Activated B cell treated with CpG ODN at 0.5 μM for 24 hours (primary cell): ENCODE measurements around the gene DTX3L. TPM values are rescaled to one million over a fixed set of nuclear protein-coding genes. Genes with fewer than 3 reads are reported as not detected.

ENCODE experiments used
- ATAC-seq: fragments of 200-7000 bp; cut with Tn5 transposase; one replicate; pipeline ENCODE4 v1.10.0; 2021; ENCODE audit warnings: low read depth, mild to moderate bottlenecking, moderate library complexity
- CTCF ChIA-PET: fragments of 350-600 bp; sonication (Branson Sonifier 250); formaldehyde crosslinking; loops from one replicate; lab custom pipeline; 2021; ENCODE audit warnings: antibody characterized with exemption; lab: Charles Lee
- POLR2A ChIA-PET: fragments of 350-600 bp; sonication (Branson Sonifier 250); formaldehyde crosslinking; loops from one replicate; lab custom pipeline; 2021; ENCODE audit warnings: antibody characterized with exemption; lab: Charles Lee
- DNase-seq: peaks from one replicate; pipeline ENCODE4 v3.0.0; 2022
- H3K27ac Mint-ChIP-seq: one replicate; pipeline ENCODE4 v1.8.0; 2020; ENCODE audit warnings: mixed read lengths
- H3K27me3 Mint-ChIP-seq: one replicate; pipeline ENCODE4 v1.8.0; 2021; ENCODE audit warnings: mixed read lengths
- H3K36me3 Mint-ChIP-seq: one replicate; pipeline ENCODE4 v1.8.0; 2021; ENCODE audit warnings: low read depth, mixed read lengths
- H3K4me1 Mint-ChIP-seq: one replicate; pipeline ENCODE4 v1.8.0; 2021; ENCODE audit warnings: mixed read lengths
- H3K4me3 Mint-ChIP-seq: one replicate; pipeline ENCODE4 v1.8.0; 2020; ENCODE audit warnings: mild to moderate bottlenecking, mixed read lengths
- H3K9me3 Mint-ChIP-seq: one replicate; pipeline ENCODE4 v1.8.0; 2020; ENCODE audit warnings: mixed read lengths
- intact Hi-C: fragments of 100-400 bp; cut with micrococcal nuclease; formaldehyde crosslinking; loops from one replicate; pipeline ENCODE4 v1.15.1; 2024
- total RNA-seq: library from RNA; stranded (reverse); gene quantifications from 2 replicates; pipeline ENCODE4 v1.2.3, GENCODE V29; 2022
- TF ChIP-seq, protein P1 (sequence below): fragments of 200-600 bp; IDR thresholded peaks from one replicate; pipeline ENCODE4 v1.8.0; 2022; ENCODE audit warnings: antibody characterized with exemption, mild to moderate bottlenecking

DTX3L gene
- total RNA-seq, 1 donor from 2014 or later, result 76.5 TPM

DNA sequence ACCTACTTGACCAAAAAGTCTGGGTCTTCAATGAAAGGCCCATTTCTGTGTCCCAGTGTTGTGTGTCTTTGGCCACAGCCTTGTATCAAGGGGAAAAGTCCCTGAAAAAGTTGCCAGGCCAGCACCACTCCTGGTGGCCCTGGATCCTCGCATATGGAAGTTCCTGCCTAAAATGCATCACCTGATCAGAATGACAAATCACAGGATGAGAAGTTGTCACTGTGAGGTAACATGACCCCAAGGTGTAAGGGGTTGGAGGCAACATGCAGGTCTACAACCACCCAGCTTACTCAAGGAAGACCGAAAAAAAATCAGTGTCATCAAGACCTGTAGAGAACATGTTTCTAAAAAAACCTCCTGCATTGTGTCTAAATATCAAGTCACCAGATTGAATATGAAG, 38.9 kb downstream of the DTX3L start:
- no peaks in the 10 kb centered on the region for H3K27me3 Mint-ChIP-seq
- ATAC-seq (no peak), DNase-seq (no peak)
- ChIA-PET POLR2A (interaction anchor here (1.0 to 1.5 kb wide), 3 partner anchors 8 to 16 kb away, joined by 3 to 5 read pairs (median 3); no protein-coding TSS in a partner anchor), CTCF (no interaction called here)
- no peaks in the 10 kb centered on the region for H3K9me3 Mint-ChIP-seq
- H3K4me1 Mint-ChIP-seq, result peaks cover 54% of the 10 kb centered on the region
- TF ChIP-seq, protein P1, sequence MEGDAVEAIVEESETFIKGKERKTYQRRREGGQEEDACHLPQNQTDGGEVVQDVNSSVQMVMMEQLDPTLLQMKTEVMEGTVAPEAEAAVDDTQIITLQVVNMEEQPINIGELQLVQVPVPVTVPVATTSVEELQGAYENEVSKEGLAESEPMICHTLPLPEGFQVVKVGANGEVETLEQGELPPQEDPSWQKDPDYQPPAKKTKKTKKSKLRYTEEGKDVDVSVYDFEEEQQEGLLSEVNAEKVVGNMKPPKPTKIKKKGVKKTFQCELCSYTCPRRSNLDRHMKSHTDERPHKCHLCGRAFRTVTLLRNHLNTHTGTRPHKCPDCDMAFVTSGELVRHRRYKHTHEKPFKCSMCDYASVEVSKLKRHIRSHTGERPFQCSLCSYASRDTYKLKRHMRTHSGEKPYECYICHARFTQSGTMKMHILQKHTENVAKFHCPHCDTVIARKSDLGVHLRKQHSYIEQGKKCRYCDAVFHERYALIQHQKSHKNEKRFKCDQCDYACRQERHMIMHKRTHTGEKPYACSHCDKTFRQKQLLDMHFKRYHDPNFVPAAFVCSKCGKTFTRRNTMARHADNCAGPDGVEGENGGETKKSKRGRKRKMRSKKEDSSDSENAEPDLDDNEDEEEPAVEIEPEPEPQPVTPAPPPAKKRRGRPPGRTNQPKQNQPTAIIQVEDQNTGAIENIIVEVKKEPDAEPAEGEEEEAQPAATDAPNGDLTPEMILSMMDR, result no peak
- H3K36me3 Mint-ChIP-seq, result peaks cover 60% of the 10 kb centered on the region
- no peak overlapping the region for H3K4me3 Mint-ChIP-seq
- H3K27ac Mint-ChIP-seq, result no peak overlapping the region
- intact Hi-C loops, result no loop called here

DNA sequence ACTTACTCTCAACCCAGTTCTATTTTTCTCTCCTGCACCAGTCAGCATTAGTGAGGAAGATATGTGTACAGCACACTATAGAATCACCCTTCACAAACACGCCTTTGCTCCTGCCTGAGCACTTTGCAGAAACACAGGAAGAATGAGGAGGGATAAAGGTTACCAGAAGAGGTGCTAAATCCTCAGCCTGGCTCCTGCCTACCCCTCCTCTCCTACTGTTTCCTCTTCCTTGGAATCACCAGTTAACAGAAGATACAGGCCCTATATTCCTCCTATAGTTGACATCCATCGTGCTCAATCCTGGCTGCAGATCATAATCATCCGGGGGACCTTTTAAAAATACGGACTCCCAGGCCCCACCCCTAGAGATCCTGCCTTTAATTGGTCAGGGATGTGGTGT, 42.2 kb downstream of the DTX3L start:
- peaks cover 53% of the 10 kb centered on the region for H3K4me1 Mint-ChIP-seq
- no peak for DNase-seq
- no peaks in the 10 kb centered on the region for H3K27me3 Mint-ChIP-seq
- no peaks in the 10 kb centered on the region for H3K9me3 Mint-ChIP-seq
- peak overlapping the region; percentile 65 for H3K27ac Mint-ChIP-seq
- no peak for ATAC-seq
- H3K4me3 Mint-ChIP-seq, result no peak overlapping the region
- POLR2A ChIA-PET, result no interaction called here
- H3K36me3 Mint-ChIP-seq, result peaks cover 76% of the 10 kb centered on the region
- intact Hi-C loops, result no loop called here
- TF ChIP-seq, protein P1, result no peak
- CTCF ChIA-PET, result no interaction called here

DNA sequence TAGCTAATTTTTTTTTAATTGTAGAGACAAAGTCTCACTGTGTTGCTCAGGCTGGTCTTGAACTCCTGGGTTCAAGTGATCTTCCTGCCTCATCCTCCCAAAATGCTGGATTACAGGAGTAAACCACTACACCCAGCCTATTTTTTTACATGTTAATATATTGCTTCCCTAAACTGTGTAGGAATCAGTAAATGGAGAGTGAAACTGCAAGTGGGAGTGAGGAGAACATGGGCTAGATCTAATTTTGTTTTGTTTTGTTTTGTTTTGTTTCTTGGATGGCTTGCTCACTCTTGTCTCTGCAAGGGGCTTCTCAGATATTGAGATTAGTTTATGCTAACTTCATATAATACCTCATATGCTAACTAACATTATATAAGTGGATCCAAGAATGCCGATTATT, 44.8 kb downstream of the DTX3L start:
- Mint-ChIP-seq H3K36me3 (peaks cover 73% of the 10 kb centered on the region), H3K4me3 (no peak overlapping the region), H3K9me3 (no peaks in the 10 kb centered on the region), H3K27ac (peak overlapping the region; percentile 75), H3K27me3 (no peaks in the 10 kb centered on the region), H3K4me1 (peaks cover 46% of the 10 kb centered on the region)
- TF ChIP-seq, protein P1, result no peak
- ATAC-seq (no peak), DNase-seq (no peak)
- POLR2A ChIA-PET, result interaction anchor here (0.7 kb wide), 4 partner anchors 26 to 62 kb away, joined by 3 to 7 read pairs (median 6); no protein-coding TSS in a partner anchor
- intact Hi-C loops, result no loop called here
- CTCF ChIA-PET, result no interaction called here

DNA sequence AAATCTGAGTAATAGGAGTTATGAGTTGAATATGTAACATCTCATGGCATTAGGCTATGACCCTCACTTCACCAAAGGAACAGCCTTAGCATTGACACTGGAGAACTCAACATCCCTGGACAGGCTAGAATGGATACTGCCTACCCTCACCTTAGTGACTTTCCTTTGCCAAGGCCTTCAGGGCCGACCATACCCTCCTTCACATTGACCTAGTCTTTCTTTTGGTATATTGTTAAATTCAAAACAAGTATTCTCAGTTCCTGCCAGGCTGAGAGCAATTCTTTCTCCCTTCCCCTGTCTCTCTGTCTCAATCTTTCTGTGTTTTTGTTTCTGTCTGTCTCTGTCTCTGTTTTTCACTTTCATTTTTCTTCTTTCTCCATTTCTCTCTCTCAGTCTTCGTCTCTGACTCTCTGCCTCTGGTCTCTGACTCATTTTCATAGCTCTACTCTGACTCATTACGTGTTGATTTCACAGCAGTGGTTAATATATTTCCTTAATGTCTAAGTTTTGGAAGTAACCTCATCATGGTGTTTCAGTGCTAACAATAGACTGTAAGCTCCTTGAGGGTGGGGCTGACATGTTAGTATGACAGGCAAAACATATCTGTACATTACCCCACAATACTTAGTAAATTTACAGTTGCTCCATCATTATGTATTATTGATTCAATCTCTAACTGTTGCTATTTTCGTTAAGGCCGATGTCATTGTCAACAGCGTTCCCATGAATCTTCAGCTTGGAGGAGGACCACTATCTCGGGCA, 45.8 kb downstream of the DTX3L start:
- ATAC-seq (peak; percentile 88), DNase-seq (no peak)
- CTCF ChIA-PET, result interaction anchor here (0.9 to 1.3 kb wide), 2 partner anchors 31 to 70 kb away, joined by 3 read pairs; no protein-coding TSS in a partner anchor
- H3K27ac Mint-ChIP-seq, result peak overlapping the region; percentile 80
- peaks cover 41% of the 10 kb centered on the region for H3K4me1 Mint-ChIP-seq
- H3K36me3 Mint-ChIP-seq, result peaks cover 79% of the 10 kb centered on the region
- intact Hi-C loops, result loop anchor here (1.0 kb wide), 6 partner anchors 9 to 69 kb away; partner anchors contain the start of genes DTX3L and PARP9
- H3K4me3 Mint-ChIP-seq, result peak overlapping the region; percentile 37
- TF ChIP-seq, protein P1, result no peak
- H3K9me3 Mint-ChIP-seq, result no peaks in the 10 kb centered on the region
- no peaks in the 10 kb centered on the region for H3K27me3 Mint-ChIP-seq
- POLR2A ChIA-PET, result interaction anchor here (0.6 to 2.2 kb wide), 14 partner anchors 9 to 822 kb away, joined by 3 to 27 read pairs (median 5); partner anchors contain the start of genes DTX3L, PARP15 and PARP9

DNA sequence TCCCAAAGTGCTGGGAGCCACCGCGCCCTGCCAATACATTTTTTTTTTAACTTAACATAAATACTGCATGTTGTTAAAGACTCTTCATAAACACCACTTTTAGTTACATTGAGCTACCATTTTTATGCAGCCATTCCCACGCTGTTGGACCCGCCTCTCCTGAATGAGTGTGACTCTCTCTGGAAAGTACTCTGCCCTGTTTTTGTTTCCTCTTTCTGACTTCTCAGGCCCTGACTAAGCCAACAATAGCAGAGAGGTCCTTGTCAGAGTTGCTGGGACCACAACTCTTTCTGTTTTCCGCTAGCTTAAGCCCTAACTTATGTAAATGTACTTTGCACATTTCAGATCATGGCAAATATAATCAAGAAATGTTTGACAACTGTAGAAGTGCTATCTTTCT, 48.6 kb downstream of the DTX3L start:
- DNase-seq (no peak), ATAC-seq (no peak)
- H3K9me3 Mint-ChIP-seq, result no peaks in the 10 kb centered on the region
- POLR2A ChIA-PET, result interaction anchor here (0.6 to 2.1 kb wide), 2 partner anchors 36 to 47 kb away, joined by 3 to 8 read pairs; no protein-coding TSS in a partner anchor
- peak overlapping the region; percentile 41 for H3K27ac Mint-ChIP-seq
- peaks cover 84% of the 10 kb centered on the region for H3K36me3 Mint-ChIP-seq
- no peaks in the 10 kb centered on the region for H3K27me3 Mint-ChIP-seq
- TF ChIP-seq, protein P1, result no peak
- no peak overlapping the region for H3K4me3 Mint-ChIP-seq
- CTCF ChIA-PET, result no interaction called here
- peaks cover 58% of the 10 kb centered on the region for H3K4me1 Mint-ChIP-seq
- intact Hi-C loops, result no loop called here
